K562 (cell line): ENCODE measurements around the gene NOX5.

Experiments
- HDAC1 ChIP-seq, 2 experiments: fragments of 450-650 bp; IDR thresholded peaks; 2 replicates each; pipeline ENCODE4 v1.6.1; 2016 to 2017; ENCODE audit warnings: inconsistent platforms in 1 of 2, mild to moderate bottlenecking in 1 of 2, moderate library complexity in 1 of 2
- HLTF ChIP-seq: fragments of 450-650 bp; IDR thresholded peaks from 2 replicates; pipeline ENCODE4 v1.6.1; 2016
- HMG20B ChIP-seq: fragments of 250-450 bp; sonication (Bioruptor Pico); IDR thresholded peaks from 2 replicates; pipeline ENCODE4 v1.5.0; 2021; ENCODE audit warnings: mild to moderate bottlenecking
- KLF13 ChIP-seq: fragments of 450-650 bp; IDR thresholded peaks from 2 replicates; pipeline ENCODE4 v1.6.1; 2016; ENCODE audit warnings: missing genetic modification characterization, low read depth, mild to moderate bottlenecking, missing compliant biosample characterization, moderate library complexity, borderline replicate concordance
- LARP7 ChIP-seq: fragments of 450-650 bp; IDR thresholded peaks from 2 replicates; pipeline ENCODE4 v1.6.1; 2016
- SLC30A9 ChIP-seq: fragments of 250-450 bp; sonication (Bioruptor Pico); IDR thresholded peaks from 2 replicates; pipeline ENCODE4 v1.8.0; 2022; ENCODE audit warnings: mild to moderate bottlenecking, moderate library complexity
- SREBF1 ChIP-seq: fragments of 150-350 bp; IDR thresholded peaks from 2 replicates; pipeline ENCODE4 v1.6.1; 2014; ENCODE audit warnings: antibody characterized with exemption, low read depth, low read length, borderline replicate concordance
- STAG1 ChIP-seq: sonication (generic); formaldehyde crosslinking; IDR thresholded peaks from 2 replicates; pipeline ENCODE4 v1.5.0; 2020; ENCODE audit warnings: missing genetic modification reagents, borderline replicate concordance
- ZNF695 ChIP-seq: fragments of 450-650 bp; formaldehyde crosslinking; IDR thresholded peaks from 2 replicates; pipeline ENCODE4 v1.4.0; 2020; ENCODE audit warnings: mild to moderate bottlenecking, moderate library complexity
- TF ChIP-seq, protein P1 (sequence below): sonication (generic); formaldehyde crosslinking; IDR thresholded peaks from 2 replicates; pipeline ENCODE4 v1.8.0; 2022; ENCODE audit warnings: missing genetic modification reagents, mild to moderate bottlenecking, borderline replicate concordance
- TF ChIP-seq, protein P2 (sequence below): sonication (generic); formaldehyde crosslinking; IDR thresholded peaks from 2 replicates; pipeline ENCODE4 v1.8.1; 2022; ENCODE audit warnings: missing genetic modification reagents
- TF ChIP-seq, protein P3 (sequence below): sonication (generic); formaldehyde crosslinking; IDR thresholded peaks from 2 replicates; pipeline ENCODE4 v1.8.1; 2023; ENCODE audit warnings: mild to moderate bottlenecking, missing genetic modification reagents

DNA sequence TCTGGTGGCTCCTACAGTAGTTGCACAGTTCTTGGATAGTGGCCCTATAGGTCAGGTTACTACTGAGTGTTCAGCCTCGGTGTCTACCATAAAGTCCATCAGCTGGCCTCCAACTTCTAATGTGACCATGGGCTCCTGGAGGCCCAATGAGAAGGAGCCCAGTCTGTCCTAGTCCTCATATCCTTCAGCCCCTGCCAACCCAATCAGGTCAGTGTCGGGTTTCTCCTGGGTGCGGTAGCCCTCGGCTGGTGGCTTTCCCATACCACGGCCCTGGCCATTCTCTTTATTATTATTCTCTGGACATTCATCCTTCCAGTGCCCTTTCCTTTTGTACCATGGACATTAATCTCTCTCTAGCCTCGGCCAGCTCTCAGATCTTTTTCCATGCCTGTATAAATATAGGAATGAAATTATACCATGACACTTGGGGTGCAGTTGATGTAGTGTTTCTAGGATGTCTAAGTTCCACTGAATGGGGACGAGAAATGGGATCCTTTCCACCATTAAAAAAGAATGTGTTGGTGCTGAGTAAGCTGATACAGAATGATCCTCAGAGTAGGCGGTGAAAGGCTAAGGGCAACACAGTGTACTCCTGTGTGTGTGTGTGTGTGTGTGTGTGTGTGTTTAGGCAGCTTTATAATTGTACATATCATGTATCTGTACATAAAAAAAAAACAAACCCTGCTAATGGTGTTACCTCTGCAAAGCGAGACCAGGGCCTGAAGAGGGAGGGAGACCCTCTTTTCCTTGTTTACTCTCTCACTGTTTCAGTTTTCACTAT is 19.3 kb upstream of the NOX5 start:
- TF ChIP-seq, protein P1, sequence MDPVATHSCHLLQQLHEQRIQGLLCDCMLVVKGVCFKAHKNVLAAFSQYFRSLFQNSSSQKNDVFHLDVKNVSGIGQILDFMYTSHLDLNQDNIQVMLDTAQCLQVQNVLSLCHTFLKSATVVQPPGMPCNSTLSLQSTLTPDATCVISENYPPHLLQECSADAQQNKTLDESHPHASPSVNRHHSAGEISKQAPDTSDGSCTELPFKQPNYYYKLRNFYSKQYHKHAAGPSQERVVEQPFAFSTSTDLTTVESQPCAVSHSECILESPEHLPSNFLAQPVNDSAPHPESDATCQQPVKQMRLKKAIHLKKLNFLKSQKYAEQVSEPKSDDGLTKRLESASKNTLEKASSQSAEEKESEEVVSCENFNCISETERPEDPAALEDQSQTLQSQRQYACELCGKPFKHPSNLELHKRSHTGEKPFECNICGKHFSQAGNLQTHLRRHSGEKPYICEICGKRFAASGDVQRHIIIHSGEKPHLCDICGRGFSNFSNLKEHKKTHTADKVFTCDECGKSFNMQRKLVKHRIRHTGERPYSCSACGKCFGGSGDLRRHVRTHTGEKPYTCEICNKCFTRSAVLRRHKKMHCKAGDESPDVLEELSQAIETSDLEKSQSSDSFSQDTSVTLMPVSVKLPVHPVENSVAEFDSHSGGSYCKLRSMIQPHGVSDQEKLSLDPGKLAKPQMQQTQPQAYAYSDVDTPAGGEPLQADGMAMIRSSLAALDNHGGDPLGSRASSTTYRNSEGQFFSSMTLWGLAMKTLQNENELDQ = no peak
- TF ChIP-seq, protein P2, sequence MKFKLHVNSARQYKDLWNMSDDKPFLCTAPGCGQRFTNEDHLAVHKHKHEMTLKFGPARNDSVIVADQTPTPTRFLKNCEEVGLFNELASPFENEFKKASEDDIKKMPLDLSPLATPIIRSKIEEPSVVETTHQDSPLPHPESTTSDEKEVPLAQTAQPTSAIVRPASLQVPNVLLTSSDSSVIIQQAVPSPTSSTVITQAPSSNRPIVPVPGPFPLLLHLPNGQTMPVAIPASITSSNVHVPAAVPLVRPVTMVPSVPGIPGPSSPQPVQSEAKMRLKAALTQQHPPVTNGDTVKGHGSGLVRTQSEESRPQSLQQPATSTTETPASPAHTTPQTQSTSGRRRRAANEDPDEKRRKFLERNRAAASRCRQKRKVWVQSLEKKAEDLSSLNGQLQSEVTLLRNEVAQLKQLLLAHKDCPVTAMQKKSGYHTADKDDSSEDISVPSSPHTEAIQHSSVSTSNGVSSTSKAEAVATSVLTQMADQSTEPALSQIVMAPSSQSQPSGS (CRISPR knock-in tag) = no peak
- TF ChIP-seq SREBF1 (no peak), KLF13 (no peak), HMG20B (CRISPR knock-in tag) (no peak), HDAC1 (IDR thresholded peaks at IDR 0.05) (no peak), SLC30A9 (no peak), ZNF695 (CRISPR knock-in tag) (no peak), HLTF (no peak), STAG1 (no peak), LARP7 (no peak)
- TF ChIP-seq, protein P3, sequence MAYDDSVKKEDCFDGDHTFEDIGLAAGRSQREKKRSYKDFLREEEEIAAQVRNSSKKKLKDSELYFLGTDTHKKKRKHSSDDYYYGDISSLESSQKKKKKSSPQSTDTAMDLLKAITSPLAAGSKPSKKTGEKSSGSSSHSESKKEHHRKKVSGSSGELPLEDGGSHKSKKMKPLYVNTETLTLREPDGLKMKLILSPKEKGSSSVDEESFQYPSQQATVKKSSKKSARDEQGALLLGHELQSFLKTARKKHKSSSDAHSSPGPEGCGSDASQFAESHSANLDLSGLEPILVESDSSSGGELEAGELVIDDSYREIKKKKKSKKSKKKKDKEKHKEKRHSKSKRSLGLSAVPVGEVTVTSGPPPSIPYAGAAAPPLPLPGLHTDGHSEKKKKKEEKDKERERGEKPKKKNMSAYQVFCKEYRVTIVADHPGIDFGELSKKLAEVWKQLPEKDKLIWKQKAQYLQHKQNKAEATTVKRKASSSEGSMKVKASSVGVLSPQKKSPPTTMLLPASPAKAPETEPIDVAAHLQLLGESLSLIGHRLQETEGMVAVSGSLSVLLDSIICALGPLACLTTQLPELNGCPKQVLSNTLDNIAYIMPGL = no peak
